ENCODE results near the gene NTRK3. TPM values are rescaled to one million over a fixed set of nuclear protein-coding genes. Genes with fewer than 3 reads are reported as not detected.

The NTRK3 gene
- total RNA-seq, 8 experiments from 2014 or later = 1.2 to 41.6 (median 10.7) TPM

DNA sequence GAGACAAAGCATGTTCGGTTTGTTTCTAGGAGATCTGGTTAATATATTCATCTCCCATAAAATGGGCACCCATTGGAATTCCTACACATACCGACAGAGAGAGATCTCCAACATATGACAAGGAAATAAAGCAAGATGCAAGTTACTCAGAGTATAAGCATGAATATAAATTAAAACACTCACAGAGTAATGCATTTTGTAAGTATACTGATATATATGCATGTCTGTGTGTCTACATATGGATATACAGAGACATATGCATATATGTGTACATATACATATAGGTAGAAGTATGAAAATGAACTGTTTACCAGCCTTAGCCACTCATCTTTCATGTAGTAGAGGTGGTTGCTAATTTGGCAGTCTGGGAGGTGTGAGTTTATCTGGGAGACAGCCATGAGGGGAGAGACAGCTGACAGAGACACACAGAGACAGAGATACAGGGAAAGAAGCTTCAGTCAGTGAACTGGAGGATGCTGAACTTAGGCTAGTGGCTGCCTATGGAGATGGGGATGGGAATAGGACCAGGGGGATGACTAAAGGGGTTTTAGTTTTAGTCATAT lies 134.5 kb downstream of the NTRK3 start:
- WGBS, 10 experiments = 20 to 100% (median 80%) methylated on average over 1 to 2 of the region's 2 CpGs; no CpG with 5 or more reads in 3 of the 10 experiments
- Histone ChIP-seq H3K4me3 (no peak overlapping the region), H3K27ac (no peak overlapping the region), H3K4me1 (replicated peaks in 1 of 2) (peaks cover 0 to 6% of the 10 kb centered on the region in 2 donors)
- peak in 2 of 8 experiments; percentile 31 to 94 for ATAC-seq (replicated peaks in 6 of 8)
- in situ Hi-C loops (cut with MboI; ENCODE audit: low pct_unique_long_range_greater_than_20kb in 2 of 9, low sequenced_read_pairs in 9 of 9, unreplicated experiment in 9 of 9) = no loop called here

- H3K4me1 ChIP-seq (replicated peaks in 1 of 2) = peaks cover 0 to 6% of the 10 kb centered on the region in 2 donors
- in situ Hi-C loops (cut with MboI; ENCODE audit: low pct_unique_long_range_greater_than_20kb in 2 of 9, low sequenced_read_pairs in 9 of 9, unreplicated experiment in 9 of 9) = no loop called here
- no peak overlapping the region for H3K4me3 ChIP-seq
- WGBS, 10 experiments = 15 to 100% (median 80%) methylated on average over 1 to 3 of the region's 3 CpGs; no CpG with 5 or more reads in 3 of the 10 experiments
- no peak for ATAC-seq (replicated peaks in 6 of 8)
- H3K27ac ChIP-seq = no peak overlapping the region
Measured at GRCh38 chr15:88120026-88120425, 136.5 kb downstream of the NTRK3 start.

GRCh38 chr15:88118741-88119140 lies 137.8 kb downstream of the NTRK3 start:
- WGBS, 10 experiments = 13 to 100% (median 83%) methylated on average over 1 to 6 of the region's 7 CpGs; no CpG with 5 or more reads in 2 of the 10 experiments
- ATAC-seq (replicated peaks in 6 of 8) = no peak
- Histone ChIP-seq H3K4me1 (replicated peaks in 1 of 2) (peaks cover 0 to 5% of the 10 kb centered on the region in 2 donors), H3K27ac (no peak overlapping the region), H3K4me3 (no peak overlapping the region)
- in situ Hi-C loops (cut with MboI; ENCODE audit: low pct_unique_long_range_greater_than_20kb in 2 of 9, low sequenced_read_pairs in 9 of 9, unreplicated experiment in 9 of 9) = no loop called here

- Histone ChIP-seq H3K27ac (no peak overlapping the region), H3K4me3 (no peak overlapping the region), H3K4me1 (replicated peaks in 1 of 2) (no peaks in the 10 kb centered on the region)
- in situ Hi-C loops (cut with MboI; ENCODE audit: low pct_unique_long_range_greater_than_20kb in 2 of 9, low sequenced_read_pairs in 9 of 9, unreplicated experiment in 9 of 9) = no loop called here
- 14 to 98% (median 80%) methylated on average over 2 to 6 of the region's 6 CpGs; no CpG with 5 or more reads in 3 of the 10 experiments for WGBS, 10 experiments
- no peak for ATAC-seq (replicated peaks in 6 of 8)
Measured at GRCh38 chr15:88118035-88118434, 138.5 kb downstream of the NTRK3 start.

GRCh38 chr15:88115486-88116152 lies 140.9 kb downstream of the NTRK3 start:
- in situ Hi-C loops (cut with MboI; ENCODE audit: low pct_unique_long_range_greater_than_20kb in 2 of 9, low sequenced_read_pairs in 9 of 9, unreplicated experiment in 9 of 9) = no loop called here
- 55 to 82% (median 70%) methylated on average over 2 to 9 of the region's 12 CpGs; no CpG with 5 or more reads in 6 of the 10 experiments for WGBS, 10 experiments
- Histone ChIP-seq H3K4me1 (replicated peaks in 1 of 2) (no peaks in the 10 kb centered on the region), H3K4me3 (no peak overlapping the region), H3K27ac (no peak overlapping the region)
- peak in 5 of 8 experiments; percentile 58 to 89 (median 66) for ATAC-seq (replicated peaks in 6 of 8)

DNA sequence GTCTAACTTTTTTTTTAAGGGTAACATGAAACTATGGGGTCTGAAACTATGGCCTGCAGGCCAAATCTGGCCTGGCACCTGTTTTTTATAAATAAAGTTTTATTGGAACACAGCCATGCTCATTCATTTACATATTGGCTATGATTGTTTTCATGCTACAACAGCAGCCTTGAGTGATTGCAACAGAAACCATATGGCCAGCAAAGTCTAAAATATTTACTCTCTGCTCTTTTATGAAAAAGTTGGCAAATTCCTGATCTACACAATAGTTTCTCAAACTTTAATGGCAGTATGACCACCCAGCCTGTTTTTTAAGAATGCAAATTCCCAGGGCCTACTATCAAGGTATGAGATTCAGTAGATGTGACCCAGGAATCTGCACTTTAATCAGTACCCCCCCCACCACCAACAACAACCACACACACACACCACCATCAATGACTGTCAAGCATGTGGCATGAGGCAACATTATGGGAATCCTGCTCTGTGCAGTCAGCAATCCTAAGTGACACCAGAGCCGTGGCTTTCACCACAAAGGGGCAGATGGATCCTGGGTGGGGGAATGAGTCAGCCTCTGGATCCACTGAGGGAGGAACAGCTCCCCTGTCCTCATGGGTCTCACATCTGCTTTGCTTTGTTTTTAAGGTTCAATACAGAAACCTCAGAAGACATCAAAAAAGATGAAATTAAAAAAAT lies 142.8 kb downstream of the NTRK3 start:
- ATAC-seq (replicated peaks in 6 of 8) = peak in 3 of 8 experiments; percentile 16 to 87 (median 87)
- Histone ChIP-seq H3K4me1 (replicated peaks in 1 of 2) (no peaks in the 10 kb centered on the region), H3K4me3 (no peak overlapping the region), H3K27ac (no peak overlapping the region)
- in situ Hi-C loops (cut with MboI; ENCODE audit: low pct_unique_long_range_greater_than_20kb in 2 of 9, low sequenced_read_pairs in 9 of 9, unreplicated experiment in 9 of 9) = no loop called here
- 60 to 100% (median 67%) methylated on average over 1 of the region's 1 CpG; no CpG with 5 or more reads in 7 of the 10 experiments for WGBS, 10 experiments

GRCh38 chr15:88108991-88109390 lies 147.5 kb downstream of the NTRK3 start:
- in situ Hi-C loops (cut with MboI; ENCODE audit: low pct_unique_long_range_greater_than_20kb in 2 of 9, low sequenced_read_pairs in 9 of 9, unreplicated experiment in 9 of 9) = no loop called here
- ATAC-seq (replicated peaks in 6 of 8) = no peak
- H3K4me3 ChIP-seq = no peak overlapping the region
- WGBS, 10 experiments = 19 to 100% (median 80%) methylated on average over 1 to 9 of the region's 12 CpGs; no CpG with 5 or more reads in 2 of the 10 experiments
- H3K4me1 ChIP-seq (replicated peaks in 1 of 2) = no peaks in the 10 kb centered on the region
- H3K27ac ChIP-seq = no peak overlapping the region

GRCh38 chr15:88108477-88108876 lies 148.1 kb downstream of the NTRK3 start:
- in situ Hi-C loops (cut with MboI; ENCODE audit: low pct_unique_long_range_greater_than_20kb in 2 of 9, low sequenced_read_pairs in 9 of 9, unreplicated experiment in 9 of 9) = no loop called here
- no peak for ATAC-seq (replicated peaks in 6 of 8)
- H3K4me3 ChIP-seq = no peak overlapping the region
- no peak overlapping the region for H3K27ac ChIP-seq
- H3K4me1 ChIP-seq (replicated peaks in 1 of 2) = no peaks in the 10 kb centered on the region

DNA sequence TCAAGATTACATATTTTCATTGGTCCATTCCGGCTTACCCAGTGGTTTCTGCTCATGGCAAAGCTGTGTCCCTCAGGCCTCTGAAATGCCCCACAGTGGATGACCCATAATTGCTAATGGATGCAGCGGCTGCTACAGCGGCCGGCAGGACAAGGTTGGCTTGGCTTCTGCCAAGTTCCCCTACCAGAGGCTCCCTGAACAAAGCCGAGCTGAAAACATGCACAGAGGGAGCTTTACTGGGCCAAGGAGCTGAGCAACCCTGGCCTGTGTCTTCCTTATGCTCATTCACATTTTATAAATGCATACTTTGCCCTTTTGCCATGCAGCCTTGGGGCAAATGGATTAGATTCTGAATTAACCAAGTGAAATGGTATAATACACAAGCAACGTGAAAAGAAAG lies 150.5 kb downstream of the NTRK3 start:
- no peak overlapping the region for H3K27ac ChIP-seq
- WGBS, 10 experiments = 0 to 92% (median 74%) methylated on average over 1 to 3 of the region's 6 CpGs
- H3K4me3 ChIP-seq = no peak overlapping the region
- H3K4me1 ChIP-seq (replicated peaks in 1 of 2) = no peaks in the 10 kb centered on the region
- peak in 2 of 8 experiments; percentile 39 to 78 for ATAC-seq (replicated peaks in 6 of 8)
- in situ Hi-C loops (cut with MboI; ENCODE audit: low pct_unique_long_range_greater_than_20kb in 2 of 9, low sequenced_read_pairs in 9 of 9, unreplicated experiment in 9 of 9) = no loop called here

DNA sequence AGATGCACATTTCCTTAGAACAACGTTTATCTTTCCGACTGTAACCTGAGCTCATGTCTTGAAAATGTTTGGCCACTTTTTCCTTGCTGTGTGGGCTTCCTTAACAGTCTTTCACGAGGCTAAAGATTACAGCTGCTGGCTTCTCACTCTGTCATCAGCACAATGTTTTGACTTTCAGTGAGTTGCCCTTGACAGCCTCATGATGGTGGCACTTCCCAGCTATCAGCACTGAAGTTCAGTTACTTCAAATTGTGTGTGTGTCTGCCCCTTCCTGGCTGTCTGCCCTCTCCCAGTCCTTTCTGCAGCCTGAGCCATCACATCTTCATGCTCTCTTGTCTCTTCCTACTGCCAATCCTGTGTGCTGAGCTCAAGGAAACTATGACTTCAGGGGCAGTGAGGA lies 152.2 kb downstream of the NTRK3 start:
- Histone ChIP-seq H3K4me1 (replicated peaks in 1 of 2) (no peaks in the 10 kb centered on the region), H3K27ac (no peak overlapping the region), H3K4me3 (no peak overlapping the region)
- ATAC-seq (replicated peaks in 6 of 8) = no peak
- in situ Hi-C loops (cut with MboI; ENCODE audit: low pct_unique_long_range_greater_than_20kb in 2 of 9, low sequenced_read_pairs in 9 of 9, unreplicated experiment in 9 of 9) = no loop called here
- 17 to 88% (median 44%) methylated on average over 1 to 3 of the region's 3 CpGs; no CpG with 5 or more reads in 2 of the 10 experiments for WGBS, 10 experiments

- in situ Hi-C loops (cut with MboI; ENCODE audit: low pct_unique_long_range_greater_than_20kb in 2 of 9, low sequenced_read_pairs in 9 of 9, unreplicated experiment in 9 of 9) = no loop called here
- 6 to 100% (median 88%) methylated on average over 1 to 2 of the region's 2 CpGs; no CpG with 5 or more reads in 4 of the 10 experiments for WGBS, 10 experiments
Measured at GRCh38 chr15:88100181-88100580, 156.4 kb downstream of the NTRK3 start.

GRCh38 chr15:88098361-88098760 lies 158.2 kb downstream of the NTRK3 start:
- Histone ChIP-seq H3K4me1 (replicated peaks in 1 of 2) (no peaks in the 10 kb centered on the region), H3K27ac (no peak overlapping the region), H3K4me3 (no peak overlapping the region)
- no peak for ATAC-seq (replicated peaks in 6 of 8)
- in situ Hi-C loops (cut with MboI; ENCODE audit: low pct_unique_long_range_greater_than_20kb in 2 of 9, low sequenced_read_pairs in 9 of 9, unreplicated experiment in 9 of 9) = no loop called here
- 27 to 100% (median 78%) methylated on average over 2 to 10 of the region's 10 CpGs for WGBS, 10 experiments

More at GRCh38 chr15:88100181-88100580, 156.4 kb downstream of the NTRK3 start:
- H3K27ac ChIP-seq = no peak overlapping the region
- H3K4me3 ChIP-seq = no peak overlapping the region
- H3K4me1 ChIP-seq (replicated peaks in 1 of 2) = no peaks in the 10 kb centered on the region
- no peak for ATAC-seq (replicated peaks in 6 of 8)

DNA sequence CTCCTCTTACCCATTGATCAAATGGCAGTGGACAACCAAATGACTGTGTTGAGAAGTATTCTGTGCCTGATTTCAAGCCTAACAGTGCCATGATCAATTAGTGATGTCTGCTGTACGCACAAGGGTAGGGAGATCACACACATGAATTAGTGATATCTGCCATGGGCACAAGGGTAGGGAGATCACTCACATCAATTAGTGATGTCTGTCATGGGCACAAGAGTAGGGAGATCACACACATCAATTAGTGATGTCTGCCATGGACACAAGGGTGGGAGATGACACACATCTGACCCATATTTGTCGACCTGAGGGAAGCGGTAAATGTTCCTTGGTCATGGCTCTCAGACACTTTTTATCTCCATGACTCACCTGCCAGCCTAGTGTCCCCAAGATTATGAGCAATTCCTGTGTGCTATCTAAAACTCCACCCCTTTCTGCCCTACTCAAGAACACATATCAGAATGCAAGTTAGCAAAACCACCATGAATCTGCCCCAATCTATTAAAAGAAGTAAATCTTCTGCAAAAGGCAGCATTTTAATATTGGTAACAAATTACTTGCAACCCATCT lies 165.0 kb downstream of the NTRK3 start:
- no peak for ATAC-seq (replicated peaks in 6 of 8)
- in situ Hi-C loops (cut with MboI; ENCODE audit: low pct_unique_long_range_greater_than_20kb in 2 of 9, low sequenced_read_pairs in 9 of 9, unreplicated experiment in 9 of 9) = no loop called here
- peaks cover 2 to 3% of the 10 kb centered on the region in 2 donors for H3K4me1 ChIP-seq (replicated peaks in 1 of 2)
- no peak overlapping the region for H3K27ac ChIP-seq
- no peak overlapping the region for H3K4me3 ChIP-seq
- 20 to 94% (median 70%) methylated on average over 1 to 3 of the region's 3 CpGs; no CpG with 5 or more reads in 4 of the 10 experiments for WGBS, 10 experiments
